ENCODE data around the gene CUEDC1.
A peak's percentile ranks its signal among the peaks of the same experiment; 100 is the strongest.

Gene CUEDC1

GRCh38 chr17:57955183-57955931 lies at the start of gene CUEDC1:
TSS of gene CUEDC1 (minus strand) at chr17:57955412. CDS start at chr17:57885564, 69,848 bp downstream.
- DNase-seq, result peak in 1 of 2 experiments; percentile 49

GRCh38 chr17:58004060-58004459 lies 48.8 kb upstream of the CUEDC1 start:
- DNase-seq, result no peak

- DNase-seq, result no peak
Measured at GRCh38 chr17:58002973-58003372, 47.8 kb upstream of the CUEDC1 start.

- no peak for DNase-seq
Measured at GRCh38 chr17:58002154-58002948, 47.1 kb upstream of the CUEDC1 start.

GRCh38 chr17:58001461-58002124 lies 46.4 kb upstream of the CUEDC1 start:
- DNase-seq, result no peak

- peak; percentile 43 to 70 for DNase-seq
Measured at GRCh38 chr17:57999496-58000017, 44.3 kb upstream of the CUEDC1 start.

GRCh38 chr17:57999010-57999495 lies 43.8 kb upstream of the CUEDC1 start:
- no peak for DNase-seq

- DNase-seq, result no peak
Measured at GRCh38 chr17:57997085-57997809, 42.0 kb upstream of the CUEDC1 start.

- peak; percentile 41 to 75 for DNase-seq
Measured at GRCh38 chr17:57995076-57995956, 40.1 kb upstream of the CUEDC1 start.

GRCh38 chr17:57994436-57994835 lies 39.2 kb upstream of the CUEDC1 start:
- DNase-seq, result no peak

GRCh38 chr17:57993471-57994365 lies 38.5 kb upstream of the CUEDC1 start:
- DNase-seq, result no peak

- DNase-seq, result no peak
Measured at GRCh38 chr17:57991537-57991936, 36.3 kb upstream of the CUEDC1 start.

- no peak for DNase-seq
Measured at GRCh38 chr17:57990037-57990436, 34.8 kb upstream of the CUEDC1 start.

GRCh38 chr17:57988301-57989250 lies 33.4 kb upstream of the CUEDC1 start:
- DNase-seq, result peak; percentile 27 to 67

GRCh38 chr17:57987581-57988300 lies 32.5 kb upstream of the CUEDC1 start, which contains the start of gene VEZF1:
TSS of gene VEZF1 (minus strand) at chr17:57988254. CDS start at chr17:57988111, 143 bp downstream.
- peak; percentile 66 to 71 for DNase-seq

- peak; percentile 21 to 40 for DNase-seq
Measured at GRCh38 chr17:57986841-57987580, 31.8 kb upstream of the CUEDC1 start.

GRCh38 chr17:57985675-57985974 lies 30.4 kb upstream of the CUEDC1 start:
- peak in 1 of 2 experiments; percentile 17 for DNase-seq
